GM21423 (cell line): ENCODE data around the gene MBOAT2.

Experiments used
- ATAC-seq: cut with Tn5 transposase; IDR thresholded peaks from one replicate; pipeline ENCODE4 v1.9.1; 2021; ENCODE audit warnings: mild to moderate bottlenecking, moderate library complexity; ENCODE audit not compliant: unreplicated experiment

The MBOAT2 gene

GRCh38 chr2:8862230-8862629 is 141.3 kb downstream of the MBOAT2 start:
- ATAC-seq = no peak

- ATAC-seq = no peak
These were observed 141.7 kb downstream of the MBOAT2 start for GRCh38 chr2:8861797-8862196.

GRCh38 chr2:8860239-8860638 is 143.2 kb downstream of the MBOAT2 start:
- ATAC-seq = no peak

DNA sequence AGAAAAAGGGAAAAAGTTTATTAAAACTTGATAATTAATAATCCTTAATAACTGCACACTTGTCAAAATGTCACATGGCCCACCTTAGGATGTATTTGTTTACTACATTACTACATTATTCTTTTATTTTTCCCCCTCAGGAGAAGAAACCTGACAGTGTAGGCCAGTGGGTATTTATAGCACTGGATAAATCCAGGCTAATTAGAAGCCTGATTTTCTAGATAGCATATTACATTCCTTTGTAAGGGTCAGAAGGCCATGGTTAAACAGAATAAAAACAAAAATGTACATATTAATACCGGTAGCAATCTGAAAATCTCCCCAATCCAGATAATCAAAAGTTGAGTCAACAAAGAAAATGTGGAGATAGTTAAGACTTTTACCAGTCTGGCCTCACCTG is 144.6 kb downstream of the MBOAT2 start:
- ATAC-seq = no peak

DNA sequence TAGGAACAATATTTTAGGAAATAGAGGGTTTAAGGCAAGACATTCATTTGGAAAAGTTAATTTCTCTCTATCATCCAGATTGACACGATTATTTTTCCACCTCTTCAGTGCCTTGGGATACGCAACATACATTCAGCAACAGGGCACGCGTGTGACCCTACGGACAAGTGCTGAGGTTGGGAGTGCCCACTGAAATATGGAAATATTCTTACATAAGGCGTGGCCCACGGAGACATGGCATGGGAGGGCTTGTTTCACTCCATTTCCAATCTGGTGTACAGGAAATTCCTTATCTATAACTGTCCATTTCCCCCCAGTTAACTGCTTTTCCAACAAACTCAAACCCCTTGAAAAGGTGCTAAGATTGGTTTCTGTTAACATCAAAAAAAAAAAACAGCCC is 145.2 kb downstream of the MBOAT2 start:
- no peak for ATAC-seq

DNA sequence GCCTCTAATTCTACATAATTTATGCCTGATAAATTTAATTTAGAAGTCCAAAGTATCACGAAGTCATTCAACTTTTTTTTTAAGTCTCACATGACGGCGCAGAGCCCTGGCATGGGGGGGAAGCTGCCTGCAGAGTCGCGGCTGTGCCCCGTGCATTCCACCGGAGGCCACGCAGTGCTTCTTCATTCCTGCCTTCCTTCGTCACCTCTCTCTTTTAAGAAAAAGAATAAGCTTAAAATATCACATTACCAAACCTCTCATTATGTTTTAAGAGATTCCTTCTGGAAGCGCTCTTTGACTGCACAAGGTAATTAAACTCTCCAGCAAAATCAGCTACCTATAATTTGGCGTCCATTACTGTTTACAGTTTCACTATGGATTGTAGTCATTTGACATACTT is 145.8 kb downstream of the MBOAT2 start:
- no peak for ATAC-seq

DNA sequence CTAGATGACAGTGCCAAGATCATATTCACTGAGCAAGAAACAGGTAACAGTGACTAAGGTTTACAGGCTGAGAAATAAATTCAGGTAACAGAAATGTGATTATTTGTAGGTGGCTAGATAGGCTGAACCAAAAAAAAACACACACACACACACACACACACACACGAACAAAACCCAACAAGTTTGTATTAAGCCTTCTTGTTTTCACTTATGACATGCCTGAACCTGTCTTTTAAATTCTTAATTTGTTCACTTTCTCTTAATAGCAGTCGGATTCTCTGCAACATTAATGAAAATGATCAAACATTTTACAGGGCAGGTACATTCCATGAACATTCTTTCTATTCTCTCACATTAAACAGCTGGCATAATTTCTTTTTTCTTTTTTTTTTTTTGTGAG is 147.3 kb downstream of the MBOAT2 start:
- ATAC-seq = no peak

DNA sequence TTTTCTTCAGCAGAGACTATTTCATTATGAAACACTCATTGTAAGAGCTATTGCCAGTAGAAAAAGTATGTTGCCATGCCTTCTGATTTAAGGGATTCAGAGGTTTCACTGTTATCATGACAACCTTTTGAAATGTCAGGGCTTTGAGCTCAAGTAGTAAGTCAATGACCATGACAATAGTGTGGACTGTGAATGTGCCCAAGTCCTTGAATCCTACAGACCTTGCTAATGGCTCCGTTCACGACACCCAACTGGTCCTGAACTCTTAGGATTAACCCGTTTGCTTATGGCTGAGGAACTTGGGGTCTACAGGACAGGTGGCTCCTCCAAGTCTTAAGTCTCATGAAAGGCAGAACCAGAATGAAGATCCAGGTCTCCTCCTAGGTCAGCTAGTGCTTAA is 148.5 kb downstream of the MBOAT2 start:
- ATAC-seq = no peak

GRCh38 chr2:8853426-8853825 is 150.1 kb downstream of the MBOAT2 start:
- ATAC-seq = no peak

DNA sequence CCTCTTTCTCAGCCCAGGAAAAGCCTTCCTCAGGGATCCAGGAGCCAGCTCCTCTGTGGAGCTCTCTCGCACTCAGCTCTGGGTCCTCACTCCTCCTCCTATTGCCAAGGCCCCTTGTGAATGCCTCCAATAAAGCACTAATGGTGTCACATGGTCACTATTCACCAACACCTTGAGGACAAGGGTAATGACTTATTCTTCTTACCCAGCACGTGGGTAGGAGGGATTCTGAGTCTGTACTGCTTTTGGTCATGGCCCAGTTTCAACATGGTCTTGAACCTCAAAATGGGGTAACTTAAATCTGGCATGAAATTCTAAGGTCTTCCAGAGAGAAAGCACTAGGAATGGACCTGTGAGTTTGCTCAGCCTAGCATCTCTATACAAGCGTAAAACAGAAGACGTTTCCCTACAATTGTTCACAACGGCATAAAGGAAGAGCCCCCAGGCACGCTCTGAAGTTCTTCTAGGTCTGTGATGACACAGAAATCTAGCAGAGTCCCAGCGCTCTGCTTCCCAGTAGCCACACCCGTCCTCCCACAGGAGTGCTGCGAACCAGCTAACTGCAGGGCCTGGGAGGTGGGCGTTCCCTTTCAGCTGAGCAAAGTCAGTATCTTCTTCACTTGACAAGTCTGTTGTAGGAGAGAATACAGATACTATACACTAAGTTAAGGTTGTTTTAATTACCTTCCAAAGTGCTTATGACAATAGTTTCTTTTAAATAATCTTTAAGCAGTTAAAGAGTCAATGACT is 151.5 kb downstream of the MBOAT2 start:
- no peak for ATAC-seq

- no peak for ATAC-seq
These were observed 152.5 kb downstream of the MBOAT2 start for GRCh38 chr2:8850845-8851487.

- no peak for ATAC-seq
These were observed 154.2 kb downstream of the MBOAT2 start for GRCh38 chr2:8849327-8849726.

GRCh38 chr2:8848328-8849100 is 155.0 kb downstream of the MBOAT2 start:
- no peak for ATAC-seq

DNA sequence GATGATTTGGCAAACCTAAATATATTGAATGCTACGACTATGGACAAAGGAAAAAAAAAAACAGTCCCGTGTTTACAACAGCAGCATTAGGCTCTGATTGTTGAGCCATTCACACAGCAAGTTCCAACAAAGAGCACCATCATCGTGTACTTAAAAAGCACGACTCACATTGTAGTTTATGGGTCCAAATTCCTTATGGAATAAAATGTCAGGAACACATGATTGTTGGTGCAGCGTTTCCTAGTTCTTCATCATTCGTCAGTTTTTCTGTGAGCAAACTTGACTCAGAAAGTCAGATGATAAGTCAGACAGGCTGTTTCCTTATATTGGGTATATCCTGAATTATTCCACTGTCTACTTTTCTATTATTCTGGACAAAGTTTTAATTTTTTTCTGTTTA is 156.1 kb downstream of the MBOAT2 start:
- no peak for ATAC-seq

DNA sequence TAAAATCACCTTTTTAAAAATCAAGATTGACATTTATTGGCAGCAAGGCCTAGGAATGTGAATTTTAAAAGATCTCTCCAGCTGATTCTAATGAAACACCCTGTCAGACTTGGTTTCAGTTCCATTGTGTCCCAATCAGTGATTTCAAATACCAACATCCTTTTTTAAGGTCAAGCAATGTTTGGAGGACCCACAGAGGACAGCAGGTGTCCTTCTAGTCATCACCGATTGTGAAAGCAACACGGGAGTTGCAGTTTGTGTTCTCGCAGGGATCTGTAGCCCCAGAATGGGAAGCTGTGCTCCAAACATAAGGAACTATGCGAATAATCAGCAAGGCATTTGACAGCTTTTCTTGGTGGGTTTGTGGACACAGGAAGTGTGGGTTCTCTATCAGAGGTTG is 161.6 kb downstream of the MBOAT2 start:
- ATAC-seq = no peak

GRCh38 chr2:8840475-8841091 is 162.9 kb downstream of the MBOAT2 start:
- no peak for ATAC-seq

GRCh38 chr2:8839189-8839965 is 164.1 kb downstream of the MBOAT2 start:
- no peak for ATAC-seq

- ATAC-seq = no peak
These were observed 165.7 kb downstream of the MBOAT2 start for GRCh38 chr2:8837795-8838140.

DNA sequence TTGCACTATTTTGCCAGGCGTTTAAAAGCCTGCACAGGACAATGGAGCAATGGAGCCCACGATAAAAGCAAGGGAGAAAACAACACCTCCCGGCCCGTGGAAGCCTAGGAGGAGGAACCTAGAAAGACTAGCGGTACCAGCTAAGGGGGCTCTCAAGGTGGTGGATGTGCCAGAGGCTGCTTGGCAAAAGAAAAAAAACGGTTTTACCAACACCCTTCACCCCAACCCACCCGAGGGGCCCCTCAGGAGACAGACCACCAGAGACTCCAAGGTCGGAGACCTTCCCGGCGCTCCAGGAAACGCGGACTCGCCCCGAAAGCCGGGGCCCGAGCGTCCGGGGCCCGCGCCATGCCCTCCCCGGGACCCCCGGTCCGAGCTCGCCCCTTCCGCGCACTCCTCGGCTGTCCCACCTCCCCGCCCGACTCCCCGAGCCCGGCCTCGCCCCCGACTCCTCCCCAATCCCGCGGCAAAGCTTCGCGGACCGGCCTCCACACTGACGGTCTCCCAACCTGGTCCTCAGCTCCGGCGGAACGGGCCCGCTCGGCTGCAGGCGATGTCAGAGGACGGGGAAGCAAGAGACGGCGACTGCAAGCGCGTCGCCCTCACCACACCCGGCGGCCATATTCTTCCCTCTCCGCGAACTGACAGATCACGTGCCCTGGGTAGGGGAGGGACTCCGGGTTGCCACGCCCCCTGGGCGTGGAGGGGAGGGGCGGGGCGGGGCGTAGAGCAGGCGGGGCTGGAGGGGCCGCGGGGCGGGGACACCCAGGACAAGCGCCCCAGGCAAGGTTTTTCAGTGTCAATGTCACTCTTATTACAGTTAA is 166.3 kb downstream of the MBOAT2 start, which contains the start of gene KIDINS220:
KIDINS220 (minus strand) TSS at position 643 of the 824 bp plus-strand sequence. CDS start 10,520 bp downstream, outside the sequence.
- ATAC-seq = peak; percentile 89

- no peak for ATAC-seq
These were observed 168.2 kb downstream of the MBOAT2 start for GRCh38 chr2:8835279-8835678.
